Measurements from ENCODE around the gene IMPA2.

The IMPA2 gene

GRCh38 chr18:12057419-12058039 is 76.2 kb downstream of the IMPA2 start:
- no peak for DNase-seq (ENCODE audit: low spot score)
- TF ChIP-seq, protein P1, sequence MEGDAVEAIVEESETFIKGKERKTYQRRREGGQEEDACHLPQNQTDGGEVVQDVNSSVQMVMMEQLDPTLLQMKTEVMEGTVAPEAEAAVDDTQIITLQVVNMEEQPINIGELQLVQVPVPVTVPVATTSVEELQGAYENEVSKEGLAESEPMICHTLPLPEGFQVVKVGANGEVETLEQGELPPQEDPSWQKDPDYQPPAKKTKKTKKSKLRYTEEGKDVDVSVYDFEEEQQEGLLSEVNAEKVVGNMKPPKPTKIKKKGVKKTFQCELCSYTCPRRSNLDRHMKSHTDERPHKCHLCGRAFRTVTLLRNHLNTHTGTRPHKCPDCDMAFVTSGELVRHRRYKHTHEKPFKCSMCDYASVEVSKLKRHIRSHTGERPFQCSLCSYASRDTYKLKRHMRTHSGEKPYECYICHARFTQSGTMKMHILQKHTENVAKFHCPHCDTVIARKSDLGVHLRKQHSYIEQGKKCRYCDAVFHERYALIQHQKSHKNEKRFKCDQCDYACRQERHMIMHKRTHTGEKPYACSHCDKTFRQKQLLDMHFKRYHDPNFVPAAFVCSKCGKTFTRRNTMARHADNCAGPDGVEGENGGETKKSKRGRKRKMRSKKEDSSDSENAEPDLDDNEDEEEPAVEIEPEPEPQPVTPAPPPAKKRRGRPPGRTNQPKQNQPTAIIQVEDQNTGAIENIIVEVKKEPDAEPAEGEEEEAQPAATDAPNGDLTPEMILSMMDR (IDR thresholded peaks at IDR 0.05; ENCODE audit: extremely low read depth, insufficient read depth, missing control alignments) = peak; percentile 17
- in situ Hi-C loops (cut with MboI; ENCODE audit: low pct_unique_long_range_greater_than_20kb, low sequenced_read_pairs, unreplicated experiment) = loop anchor here (25.0 kb wide), 1 partner anchor 180 kb away; no protein-coding TSS in a partner anchor

DNA sequence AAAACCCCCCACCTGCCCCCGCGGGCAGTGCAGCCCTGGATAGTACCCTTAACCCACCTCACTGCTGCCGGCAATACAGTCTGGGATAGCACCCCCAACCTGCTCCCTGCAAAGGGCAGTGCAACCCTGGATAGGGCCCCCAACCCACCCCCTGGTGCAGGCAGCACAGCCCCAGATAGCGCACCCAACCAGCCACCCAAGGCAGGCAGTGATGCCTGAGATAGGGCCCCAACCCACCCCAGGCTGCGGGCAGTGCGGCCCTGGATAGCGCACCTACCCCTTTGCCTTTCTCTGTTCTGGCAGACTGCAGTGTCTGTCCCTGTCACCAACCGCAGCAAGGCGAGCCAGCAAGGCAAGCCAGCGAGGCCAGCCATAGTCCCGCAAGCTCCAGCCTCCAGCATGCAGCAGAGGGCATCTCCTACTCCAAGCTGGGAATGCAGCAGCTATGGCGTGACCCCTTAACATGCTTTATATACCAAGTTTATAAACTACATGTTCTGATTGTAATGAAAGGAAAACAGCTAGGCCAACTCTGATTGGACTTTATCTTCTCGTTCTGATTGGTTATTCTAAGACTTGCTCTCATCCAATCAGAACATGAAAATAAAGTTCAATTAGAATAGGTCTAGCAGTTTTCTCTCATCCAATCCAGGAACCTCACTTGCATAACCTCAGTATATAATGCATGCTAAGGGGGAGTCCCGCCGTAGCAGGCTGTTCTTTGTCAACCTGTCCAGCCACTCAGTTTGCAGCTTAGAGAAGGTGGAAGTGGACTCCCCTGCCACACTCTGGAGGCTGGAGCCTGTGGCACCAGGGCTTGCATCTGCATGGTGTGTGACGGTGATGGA is 78.3 kb downstream of the IMPA2 start:
- TF ChIP-seq, protein P1 (IDR thresholded peaks at IDR 0.05; ENCODE audit: extremely low read depth, insufficient read depth, missing control alignments) = no peak
- in situ Hi-C loops (cut with MboI; ENCODE audit: low pct_unique_long_range_greater_than_20kb, low sequenced_read_pairs, unreplicated experiment) = loop anchor here (25.0 kb wide), 1 partner anchor 178 kb away; no protein-coding TSS in a partner anchor
- DNase-seq (ENCODE audit: low spot score) = no peak

GRCh38 chr18:12060182-12060870 is 79.0 kb downstream of the IMPA2 start:
- TF ChIP-seq, protein P1 (IDR thresholded peaks at IDR 0.05; ENCODE audit: extremely low read depth, insufficient read depth, missing control alignments) = no peak
- DNase-seq (ENCODE audit: low spot score) = no peak
- in situ Hi-C loops (cut with MboI; ENCODE audit: low pct_unique_long_range_greater_than_20kb, low sequenced_read_pairs, unreplicated experiment) = loop anchor here (25.0 kb wide), 1 partner anchor 177 kb away; no protein-coding TSS in a partner anchor

- no peak for DNase-seq (ENCODE audit: low spot score)
- in situ Hi-C loops (cut with MboI; ENCODE audit: low pct_unique_long_range_greater_than_20kb, low sequenced_read_pairs, unreplicated experiment) = loop anchor here (25.0 kb wide), 1 partner anchor 176 kb away; no protein-coding TSS in a partner anchor
- TF ChIP-seq, protein P1 (IDR thresholded peaks at IDR 0.05; ENCODE audit: extremely low read depth, insufficient read depth, missing control alignments) = no peak
Measured at GRCh38 chr18:12061685-12062084, 80.4 kb downstream of the IMPA2 start.

GRCh38 chr18:12062974-12063373 is 81.7 kb downstream of the IMPA2 start:
- in situ Hi-C loops (cut with MboI; ENCODE audit: low pct_unique_long_range_greater_than_20kb, low sequenced_read_pairs, unreplicated experiment) = loop anchor here (25.0 kb wide), 1 partner anchor 174 kb away; no protein-coding TSS in a partner anchor
- TF ChIP-seq, protein P1 (IDR thresholded peaks at IDR 0.05; ENCODE audit: extremely low read depth, insufficient read depth, missing control alignments) = no peak
- no peak for DNase-seq (ENCODE audit: low spot score)

GRCh38 chr18:12064086-12064763 is 82.9 kb downstream of the IMPA2 start:
- TF ChIP-seq, protein P1 (IDR thresholded peaks at IDR 0.05; ENCODE audit: extremely low read depth, insufficient read depth, missing control alignments) = no peak
- DNase-seq (ENCODE audit: low spot score) = no peak
- in situ Hi-C loops (cut with MboI; ENCODE audit: low pct_unique_long_range_greater_than_20kb, low sequenced_read_pairs, unreplicated experiment) = loop anchor here (25.0 kb wide), 1 partner anchor 173 kb away; no protein-coding TSS in a partner anchor
